SK-N-SH (cell line): ENCODE measurements around the gene MINK1. TPM values are rescaled to one million over a fixed set of nuclear protein-coding genes. Genes with fewer than 3 reads are reported as not detected.
A peak's percentile ranks its signal among the peaks of the same experiment; 100 is the strongest.

Experiments
- CTCF ChIA-PET: fragments of 300-600, 350-600 bp; formaldehyde crosslinking; extraction: SDS; loops from one replicate; lab custom pipeline; 2021; lab: Yijun Ruan, JAX
- POLR2A ChIA-PET: fragments of 350-600 bp; sonication (Branson Sonifier 250); formaldehyde crosslinking; extraction: SDS; loops from one replicate; lab custom pipeline; 2020; ENCODE audit warnings: antibody characterized with exemption, inconsistent platforms; lab: Yijun Ruan, JAX
- DNase-seq: peaks from one replicate; pipeline ENCODE4 v3.0.0; 2012
- H2AFZ ChIP-seq: fragments of 200-600 bp; sonication (generic); 2 replicates; pipeline ENCODE4 v1.8.1; 2016; ENCODE audit warnings: antibody characterized with exemption, mild to moderate bottlenecking, low read depth
- H3F3A ChIP-seq: fragments of 200-600 bp; sonication (generic); replicated peaks from 2 replicates; pipeline ENCODE3; 2016; ENCODE audit warnings: antibody characterized with exemption, mild to moderate bottlenecking; ENCODE audit not compliant: insufficient read depth
- H3K27ac ChIP-seq, 2 experiments: fragments of 200-500 bp in 1 of 2; fragments of 200-600 bp in 1 of 2; sonication (Bioruptor generic) in 1 of 2; sonication (generic), shearing (Covaris generic) in 1 of 2; 2 replicates each; pipeline versions ENCODE4 v1.5.1 to v1.6.1; 2014 to 2016; ENCODE audit warnings: low read depth in 2 of 2, inconsistent platforms in 1 of 2, low read length in 1 of 2, mild to moderate bottlenecking in 1 of 2, mixed read lengths in 1 of 2
- H3K27me3 ChIP-seq: fragments of 200-600 bp; sonication (generic), shearing (Covaris generic); 2 replicates; pipeline ENCODE4 v1.6.1; 2016; ENCODE audit warnings: mixed run types; ENCODE audit not compliant: insufficient read depth
- H3K36me3 ChIP-seq, 2 experiments: fragments of 200-500 bp in 1 of 2; fragments of 200-600 bp in 1 of 2; sonication (Bioruptor generic) in 1 of 2; sonication (generic) in 1 of 2; replicated peaks in 1 of 2; 2 replicates each; pipeline versions ENCODE3 to v1.5.1; 2014 to 2016; ENCODE audit warnings: low read length in 1 of 2, mild to moderate bottlenecking in 1 of 2; ENCODE audit not compliant: insufficient read depth in 2 of 2, control insufficient read depth in 1 of 2
- H3K4me1 ChIP-seq, 2 experiments: fragments of 200-500 bp in 1 of 2; fragments of 200-600 bp in 1 of 2; sonication (Bioruptor generic) in 1 of 2; sonication (generic), shearing (Covaris generic) in 1 of 2; 2 replicates each; pipeline versions ENCODE4 v1.5.1 to v1.6.1; 2014 to 2016; ENCODE audit warnings: low read depth in 1 of 2, low read length in 1 of 2, mixed run types in 1 of 2; ENCODE audit not compliant: insufficient read depth in 2 of 2, control insufficient read depth in 1 of 2
- H3K4me2 ChIP-seq: fragments of 200-600 bp; sonication (generic), shearing (Covaris generic); 2 replicates; pipeline ENCODE4 v1.6.1; 2017; ENCODE audit warnings: mixed run types
- H3K4me3 ChIP-seq, 2 experiments: fragments of 200-500 bp in 1 of 2; fragments of 200-600 bp in 1 of 2; sonication (Bioruptor generic) in 1 of 2; sonication (generic), shearing (Covaris generic) in 1 of 2; 2 replicates each; pipeline versions ENCODE4 v1.5.1 to v1.8.1; 2014 to 2016; ENCODE audit warnings: low read depth in 2 of 2, inconsistent platforms in 1 of 2, low read length in 1 of 2, mild to moderate bottlenecking in 1 of 2, mixed read lengths in 1 of 2, moderate library complexity in 1 of 2
- H3K79me2 ChIP-seq: fragments of 200-600 bp; sonication (generic); 2 replicates; pipeline ENCODE4 v1.8.1; 2017; ENCODE audit warnings: mild to moderate bottlenecking; ENCODE audit not compliant: insufficient read depth
- H3K9ac ChIP-seq: fragments of 200-600 bp; sonication (generic); 2 replicates; pipeline ENCODE4 v1.6.1; 2017; ENCODE audit warnings: mixed run types
- H3K9me2 ChIP-seq: fragments of 200-600 bp; sonication (generic); 2 replicates; pipeline ENCODE4 v1.6.1; 2017; ENCODE audit warnings: mixed run types
- H3K9me3 ChIP-seq: fragments of 200-600 bp; sonication (generic); 2 replicates; pipeline ENCODE4 v1.6.1; 2017; ENCODE audit warnings: mixed run types, mild to moderate bottlenecking, moderate library complexity
- H4K20me1 ChIP-seq: fragments of 200-600 bp; sonication (generic); 2 replicates; pipeline ENCODE4 v1.6.1; 2017; ENCODE audit warnings: mild to moderate bottlenecking, mixed run types; ENCODE audit not compliant: insufficient read depth
- CHD2 ChIP-seq: fragments of 150-350 bp; IDR thresholded peaks from 2 replicates; pipeline ENCODE4 v1.6.1; 2018; ENCODE audit warnings: low read length; ENCODE audit not compliant: partially characterized antibody
- CTCF ChIP-seq: fragments of 200-600 bp; sonication (generic); IDR thresholded peaks from 2 replicates; pipeline ENCODE4 v1.6.1; 2017; ENCODE audit warnings: antibody characterized with exemption, mild to moderate bottlenecking, moderate library complexity
- FOSL2 ChIP-seq: IDR thresholded peaks from 2 replicates; pipeline ENCODE4 v1.4.0; 2012; ENCODE audit warnings: low read depth, mild to moderate bottlenecking, moderate library complexity, borderline replicate concordance
- MXI1 ChIP-seq: IDR thresholded peaks from 2 replicates; pipeline ENCODE4 v1.6.1; 2012; ENCODE audit warnings: mild to moderate bottlenecking, low read depth, low read length, improper control_type of control experiment
- NFIC ChIP-seq: IDR thresholded peaks from 2 replicates; pipeline ENCODE4 v1.4.0; 2012; ENCODE audit warnings: borderline replicate concordance
- POLR2AphosphoS5 ChIP-seq: IDR thresholded peaks from 2 replicates; pipeline ENCODE4 v1.6.1; 2012; ENCODE audit warnings: low read depth, low read length
- RFX5 ChIP-seq: IDR thresholded peaks from 2 replicates; pipeline ENCODE4 v1.6.1; 2012; ENCODE audit warnings: mild to moderate bottlenecking, improper control_type of control experiment, low read length
- SMC3 ChIP-seq: IDR thresholded peaks from 2 replicates; pipeline ENCODE4 v1.6.1; 2012; ENCODE audit warnings: low read depth, low read length, improper control_type of control experiment
- YY1 ChIP-seq: IDR thresholded peaks from 2 replicates; pipeline ENCODE4 v1.4.0; 2012; ENCODE audit warnings: low read depth, mild to moderate bottlenecking
- ZBTB33 ChIP-seq: IDR thresholded peaks from 2 replicates; pipeline ENCODE4 v1.4.0; 2012; ENCODE audit warnings: low read depth, borderline replicate concordance
- WGBS: methylation state at CpG from one replicate; pipeline ENCODE4 v1.1.6; 2017; ENCODE audit warnings: low lambda C conversion rate; 5-methylcytosine and 5-hydroxymethylcytosine counted together
- polyA plus RNA-seq, 3 experiments: library from polyadenylated mRNA; depleted of rRNA; stranded (reverse); fragments of >200 nt; gene quantifications; 2 replicates each; pipeline ENCODE4 v1.2.3, GENCODE V29; 2012
- TF ChIP-seq, protein P1 (sequence below): IDR thresholded peaks from 2 replicates; pipeline ENCODE4 v1.6.1; 2012; ENCODE audit warnings: mild to moderate bottlenecking, low read depth, low read length, moderate library complexity

MINK1 gene
- polyA plus RNA-seq, 1 of the 3 experiments (the other 2 are of a cell fraction), result 64.7 TPM

DNA sequence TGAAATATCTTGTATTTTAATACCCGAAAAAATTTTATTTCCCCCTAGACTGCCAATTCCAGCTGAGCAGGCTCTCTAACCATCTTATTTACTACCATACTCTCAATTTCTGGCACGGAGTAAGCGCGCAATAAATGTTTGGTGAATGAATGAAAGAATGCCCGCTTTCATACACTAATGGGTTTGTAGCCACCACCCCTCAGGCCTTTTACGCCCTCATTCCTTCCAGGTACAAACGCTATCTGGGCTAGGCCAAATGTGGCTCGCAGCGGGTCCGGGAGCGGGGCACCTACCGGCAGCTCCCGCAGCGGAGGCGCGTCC lies 26.7 kb upstream of the MINK1 start:
- WGBS, result 3% methylated on average over 15 of the region's 16 CpGs
- Histone ChIP-seq H3K4me2 (peak overlapping the region; percentile 93), H3K27ac (no peak overlapping the region; a peak in 1 of 4 replicates), H3K4me3 (peak overlapping the region; percentile 63 to 92), H3K36me3 (peaks cover 5 to 6% of the 10 kb centered on the region in 2 experiments), H2AFZ (peak overlapping the region; percentile 97), H3K9me2 (no peaks in the 10 kb centered on the region), H3K9ac (peak overlapping the region; percentile 83), H3K4me1 (peaks cover 0 to 8% of the 10 kb centered on the region in 2 experiments; a peak in 1 of 4 replicates), H3K79me2 (peaks cover 17% of the 10 kb centered on the region; the same call in 1 of the 2 replicates), H4K20me1 (no peaks in the 10 kb centered on the region), H3K9me3 (no peaks in the 10 kb centered on the region), H3F3A (no peaks in the 10 kb centered on the region), H3K27me3 (no peaks in the 10 kb centered on the region)
- no peak for TF ChIP-seq YY1
- no peak for TF ChIP-seq RFX5
- no peak for TF ChIP-seq SMC3
- TF ChIP-seq NFIC, result no peak
- TF ChIP-seq CTCF, result no peak
- TF ChIP-seq FOSL2, result no peak
- ChIA-PET POLR2A (interaction anchor here (1.0 to 1.2 kb wide), 3 partner anchors 10 to 16 kb away, joined by 4 to 11 read pairs (median 10); partner anchors contain the start of gene PSMB6), CTCF (interaction anchor here (0.7 to 2.0 kb wide), 7 partner anchors 9 to 103 kb away, joined by 3 to 10 read pairs (median 4); partner anchors contain the start of gene PSMB6)
- DNase-seq, result no peak

GRCh38 chr17:4806777-4807604 lies 26.1 kb upstream of the MINK1 start, which contains the start of gene PLD2:
Gene PLD2 (plus strand): TSS chr17:4807152. CDS start chr17:4807773, 621 bp downstream.
- Histone ChIP-seq H3K27ac (peak within 1 kb of the TSS in 1 of 2 experiments; percentile 41; a peak in 2 of 4 replicates), H3K36me3 (peaks cover 5 to 6% of the 10 kb centered on the region in 2 experiments), H3K4me1 (peaks cover 0 to 8% of the 10 kb centered on the region in 2 experiments; a peak in 1 of 4 replicates), H3K9me2 (no peaks in the 10 kb centered on the region), H3K9ac (peak within 1 kb of the TSS; percentile 84), H3K27me3 (no peaks in the 10 kb centered on the region), H3K4me3 (peak within 1 kb of the TSS; percentile 63 to 92), H3K4me2 (peak within 1 kb of the TSS; percentile 93), H3F3A (no peaks in the 10 kb centered on the region), H3K79me2 (peaks cover 17% of the 10 kb centered on the region; the same call in 1 of the 2 replicates), H4K20me1 (no peaks in the 10 kb centered on the region), H3K9me3 (no peaks in the 10 kb centered on the region), H2AFZ (peak within 1 kb of the TSS; percentile 97)
- ChIA-PET POLR2A (interaction anchor here (1.0 to 1.6 kb wide), 4 partner anchors 11 to 17 kb away, joined by 4 to 11 read pairs (median 8); partner anchors contain the start of gene PSMB6), CTCF (interaction anchor here (0.9 to 2.0 kb wide), 7 partner anchors 9 to 102 kb away, joined by 3 to 10 read pairs (median 4); no protein-coding TSS in a partner anchor)
- peak; percentile 100 for DNase-seq
- TF ChIP-seq ZBTB33 (peak; percentile 74; the same call in 1 of the 2 replicates), MXI1 (0 out of 2 replicates have a peak, but pooled peaks have one; percentile 36), CHD2 (peak; percentile 95), POLR2AphosphoS5 (peak; percentile 67), NFIC (peak; percentile 8; the same call in 1 of the 2 replicates)
- TF ChIP-seq, protein P1, sequence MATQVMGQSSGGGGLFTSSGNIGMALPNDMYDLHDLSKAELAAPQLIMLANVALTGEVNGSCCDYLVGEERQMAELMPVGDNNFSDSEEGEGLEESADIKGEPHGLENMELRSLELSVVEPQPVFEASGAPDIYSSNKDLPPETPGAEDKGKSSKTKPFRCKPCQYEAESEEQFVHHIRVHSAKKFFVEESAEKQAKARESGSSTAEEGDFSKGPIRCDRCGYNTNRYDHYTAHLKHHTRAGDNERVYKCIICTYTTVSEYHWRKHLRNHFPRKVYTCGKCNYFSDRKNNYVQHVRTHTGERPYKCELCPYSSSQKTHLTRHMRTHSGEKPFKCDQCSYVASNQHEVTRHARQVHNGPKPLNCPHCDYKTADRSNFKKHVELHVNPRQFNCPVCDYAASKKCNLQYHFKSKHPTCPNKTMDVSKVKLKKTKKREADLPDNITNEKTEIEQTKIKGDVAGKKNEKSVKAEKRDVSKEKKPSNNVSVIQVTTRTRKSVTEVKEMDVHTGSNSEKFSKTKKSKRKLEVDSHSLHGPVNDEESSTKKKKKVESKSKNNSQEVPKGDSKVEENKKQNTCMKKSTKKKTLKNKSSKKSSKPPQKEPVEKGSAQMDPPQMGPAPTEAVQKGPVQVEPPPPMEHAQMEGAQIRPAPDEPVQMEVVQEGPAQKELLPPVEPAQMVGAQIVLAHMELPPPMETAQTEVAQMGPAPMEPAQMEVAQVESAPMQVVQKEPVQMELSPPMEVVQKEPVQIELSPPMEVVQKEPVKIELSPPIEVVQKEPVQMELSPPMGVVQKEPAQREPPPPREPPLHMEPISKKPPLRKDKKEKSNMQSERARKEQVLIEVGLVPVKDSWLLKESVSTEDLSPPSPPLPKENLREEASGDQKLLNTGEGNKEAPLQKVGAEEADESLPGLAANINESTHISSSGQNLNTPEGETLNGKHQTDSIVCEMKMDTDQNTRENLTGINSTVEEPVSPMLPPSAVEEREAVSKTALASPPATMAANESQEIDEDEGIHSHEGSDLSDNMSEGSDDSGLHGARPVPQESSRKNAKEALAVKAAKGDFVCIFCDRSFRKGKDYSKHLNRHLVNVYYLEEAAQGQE, result no peak
- 0% methylated on average over 5 of the region's 106 CpGs for WGBS
